PFSK-1 (cell line): ENCODE measurements around the gene MATN4.

Experiments
- FOXP2 ChIP-seq: optimal IDR thresholded peaks from 2 replicates; pipeline ENCODE3; 2011; ENCODE audit warnings: borderline replicate concordance, control low read depth, inconsistent platforms; ENCODE audit not compliant: insufficient read depth; ENCODE audit errors: extremely low read length, extremely low read depth
- POLR2AphosphoS5 ChIP-seq: IDR thresholded peaks from 2 replicates; pipeline ENCODE4 v1.6.1; 2012; ENCODE audit warnings: low read depth, mild to moderate bottlenecking, control low read depth, low read length, moderate library complexity
- SIN3A ChIP-seq: IDR thresholded peaks from 2 replicates; pipeline ENCODE4 v1.6.1; 2012; ENCODE audit warnings: mild to moderate bottlenecking, low read length, moderate library complexity, borderline replicate concordance; ENCODE audit not compliant: insufficient read depth
- TAF1 ChIP-seq: IDR thresholded peaks from 2 replicates; pipeline ENCODE4 v1.6.1; 2012; ENCODE audit warnings: low read length, control low read depth, borderline replicate concordance; ENCODE audit not compliant: insufficient read depth
- TF ChIP-seq, protein P1 (sequence below), 2 experiments: IDR thresholded peaks; 2 replicates each; pipeline versions ENCODE4 v1.6.1 to v1.8.0; 2011 to 2012; ENCODE audit warnings: low read depth in 2 of 2, low read length in 2 of 2, control low read depth in 1 of 2, inconsistent platforms in 1 of 2, mild to moderate bottlenecking in 1 of 2, moderate library complexity in 1 of 2; ENCODE audit not compliant: insufficient read depth in 1 of 2

MATN4 gene

DNA sequence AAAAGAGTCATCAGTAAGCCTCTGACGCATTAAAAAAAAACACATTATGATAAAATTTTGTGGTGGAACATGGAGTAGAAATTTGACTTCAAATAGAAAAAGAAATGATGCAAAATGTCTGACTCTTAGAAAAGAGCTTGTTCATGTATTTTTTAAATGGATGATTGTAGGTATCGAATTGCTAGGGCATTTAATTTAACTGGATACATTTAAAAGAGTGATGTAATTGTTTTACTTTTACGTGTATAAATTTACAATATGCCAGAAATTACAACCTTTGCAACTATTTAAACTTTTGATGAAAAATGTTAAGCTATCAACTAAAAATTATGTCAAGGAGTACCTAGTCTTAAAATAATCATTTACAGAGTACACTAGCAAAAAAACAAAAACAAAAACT is 44.6 kb upstream of the MATN4 start:
- TF ChIP-seq, protein P1, sequence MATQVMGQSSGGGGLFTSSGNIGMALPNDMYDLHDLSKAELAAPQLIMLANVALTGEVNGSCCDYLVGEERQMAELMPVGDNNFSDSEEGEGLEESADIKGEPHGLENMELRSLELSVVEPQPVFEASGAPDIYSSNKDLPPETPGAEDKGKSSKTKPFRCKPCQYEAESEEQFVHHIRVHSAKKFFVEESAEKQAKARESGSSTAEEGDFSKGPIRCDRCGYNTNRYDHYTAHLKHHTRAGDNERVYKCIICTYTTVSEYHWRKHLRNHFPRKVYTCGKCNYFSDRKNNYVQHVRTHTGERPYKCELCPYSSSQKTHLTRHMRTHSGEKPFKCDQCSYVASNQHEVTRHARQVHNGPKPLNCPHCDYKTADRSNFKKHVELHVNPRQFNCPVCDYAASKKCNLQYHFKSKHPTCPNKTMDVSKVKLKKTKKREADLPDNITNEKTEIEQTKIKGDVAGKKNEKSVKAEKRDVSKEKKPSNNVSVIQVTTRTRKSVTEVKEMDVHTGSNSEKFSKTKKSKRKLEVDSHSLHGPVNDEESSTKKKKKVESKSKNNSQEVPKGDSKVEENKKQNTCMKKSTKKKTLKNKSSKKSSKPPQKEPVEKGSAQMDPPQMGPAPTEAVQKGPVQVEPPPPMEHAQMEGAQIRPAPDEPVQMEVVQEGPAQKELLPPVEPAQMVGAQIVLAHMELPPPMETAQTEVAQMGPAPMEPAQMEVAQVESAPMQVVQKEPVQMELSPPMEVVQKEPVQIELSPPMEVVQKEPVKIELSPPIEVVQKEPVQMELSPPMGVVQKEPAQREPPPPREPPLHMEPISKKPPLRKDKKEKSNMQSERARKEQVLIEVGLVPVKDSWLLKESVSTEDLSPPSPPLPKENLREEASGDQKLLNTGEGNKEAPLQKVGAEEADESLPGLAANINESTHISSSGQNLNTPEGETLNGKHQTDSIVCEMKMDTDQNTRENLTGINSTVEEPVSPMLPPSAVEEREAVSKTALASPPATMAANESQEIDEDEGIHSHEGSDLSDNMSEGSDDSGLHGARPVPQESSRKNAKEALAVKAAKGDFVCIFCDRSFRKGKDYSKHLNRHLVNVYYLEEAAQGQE (IDR thresholded peaks at IDR 0.05; ENCODE audit: insufficient read depth in 1 of 2, low read depth in 2 of 2, low read length in 2 of 2), result no peak
- no peak for TF ChIP-seq SIN3A
- TF ChIP-seq TAF1, result no peak
- no peak for TF ChIP-seq FOXP2
- TF ChIP-seq POLR2AphosphoS5, result no peak

DNA sequence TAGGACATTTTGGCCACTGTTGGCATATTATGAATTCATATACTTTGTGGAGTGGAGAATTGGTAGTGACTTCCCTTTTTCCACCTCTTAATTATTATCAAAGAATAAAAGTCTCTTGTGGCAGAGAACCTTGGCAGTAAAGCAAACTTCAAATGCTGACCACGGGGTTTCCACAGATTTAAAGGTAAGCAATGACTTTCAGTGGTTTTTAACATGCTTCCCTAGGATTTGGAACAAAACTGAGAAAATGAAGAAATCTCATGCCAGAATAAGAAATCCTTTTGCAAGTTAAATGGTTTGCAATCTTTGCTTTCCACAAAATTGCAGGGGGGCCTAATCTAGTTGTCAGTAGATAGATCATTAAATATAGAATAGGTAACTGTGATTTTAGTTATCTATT is 42.1 kb upstream of the MATN4 start:
- TF ChIP-seq FOXP2, result no peak
- TF ChIP-seq TAF1, result no peak
- TF ChIP-seq, protein P1 (IDR thresholded peaks at IDR 0.05; ENCODE audit: insufficient read depth in 1 of 2, low read depth in 2 of 2, low read length in 2 of 2), result no peak
- TF ChIP-seq POLR2AphosphoS5, result no peak
- TF ChIP-seq SIN3A, result no peak

DNA sequence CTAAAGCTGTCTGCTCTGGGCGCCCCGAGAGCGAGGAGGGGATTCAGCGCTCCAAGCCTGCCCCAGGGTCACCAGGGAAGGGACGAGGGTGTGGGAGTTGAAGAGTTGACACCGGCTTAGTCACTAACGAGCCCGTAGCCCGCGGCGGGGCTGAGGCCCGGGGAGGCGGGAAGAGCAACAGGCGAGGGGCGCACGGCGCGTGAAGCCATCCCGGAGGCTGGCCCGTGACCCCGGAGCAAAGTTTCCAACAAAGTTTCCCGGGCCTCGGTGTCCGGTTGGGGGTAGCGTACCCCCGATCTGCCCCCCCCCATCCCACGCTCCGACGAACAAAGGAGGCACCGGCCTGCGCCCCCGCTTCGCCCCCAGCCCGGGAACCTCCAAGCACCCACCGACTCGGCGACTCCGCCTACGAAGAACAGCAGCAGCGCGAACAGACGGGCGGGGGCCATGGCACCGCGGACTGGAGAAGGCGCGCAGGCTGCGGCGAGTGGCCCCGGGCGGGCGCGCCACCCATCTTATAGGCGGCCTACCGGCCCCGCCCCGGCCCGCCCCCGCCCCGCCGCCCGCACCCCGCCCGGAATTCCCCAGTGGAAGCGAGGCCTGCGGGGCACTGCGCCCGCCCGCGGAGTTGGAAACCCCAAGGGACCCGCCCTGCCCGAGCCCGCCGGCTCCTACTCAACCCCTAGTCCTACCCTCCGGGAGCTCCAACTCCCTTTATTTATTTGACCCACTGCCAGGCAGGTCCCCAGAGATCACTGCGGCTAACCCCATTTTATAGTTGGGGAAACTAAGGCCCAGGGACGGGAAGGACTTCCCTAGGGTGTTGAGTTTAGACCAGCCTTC is 40.1 kb upstream of the MATN4 start, which contains the start of gene SDC4:
Gene SDC4, minus strand, starts transcription at position 489 of the 843 bp plus-strand sequence. Its CDS starts 40 bp downstream, at position 449.
- TF ChIP-seq, protein P1 (IDR thresholded peaks at IDR 0.05; ENCODE audit: insufficient read depth in 1 of 2, low read depth in 2 of 2, low read length in 2 of 2), result no peak
- TF ChIP-seq FOXP2 (no peak), POLR2AphosphoS5 (no peak), SIN3A (no peak), TAF1 (no peak)

DNA sequence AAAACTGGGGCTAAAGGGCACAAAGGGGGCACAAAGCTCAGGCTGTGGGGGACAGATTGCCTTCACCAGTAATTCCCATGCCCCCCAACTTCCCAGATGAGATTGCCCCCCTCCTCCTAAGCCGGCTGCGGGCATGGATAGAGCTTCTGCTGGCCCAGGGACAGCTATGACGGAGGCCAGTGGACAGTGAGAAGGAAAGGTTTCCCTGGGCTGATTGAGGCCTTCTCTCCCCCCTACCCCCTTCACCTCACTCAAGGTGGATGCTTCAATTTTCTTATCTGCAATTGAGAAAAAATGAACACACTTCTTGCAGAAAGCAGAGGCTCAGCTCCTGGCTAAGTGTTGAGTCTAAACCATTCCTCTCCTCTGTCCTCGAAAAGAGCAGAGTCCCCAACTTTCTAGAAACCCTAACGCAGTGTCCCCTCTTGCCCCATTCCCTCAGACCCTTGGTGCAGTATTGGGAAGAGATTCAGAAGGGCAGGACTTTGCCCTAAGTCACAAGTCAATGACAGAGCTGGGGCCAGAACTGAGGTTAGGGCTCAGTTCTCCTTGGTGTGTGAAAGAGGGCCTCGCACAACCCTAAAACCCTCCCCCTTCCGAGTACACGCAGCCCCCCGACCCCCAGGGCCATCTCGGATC is 39.3 kb upstream of the MATN4 start:
- TF ChIP-seq POLR2AphosphoS5, result no peak

DNA sequence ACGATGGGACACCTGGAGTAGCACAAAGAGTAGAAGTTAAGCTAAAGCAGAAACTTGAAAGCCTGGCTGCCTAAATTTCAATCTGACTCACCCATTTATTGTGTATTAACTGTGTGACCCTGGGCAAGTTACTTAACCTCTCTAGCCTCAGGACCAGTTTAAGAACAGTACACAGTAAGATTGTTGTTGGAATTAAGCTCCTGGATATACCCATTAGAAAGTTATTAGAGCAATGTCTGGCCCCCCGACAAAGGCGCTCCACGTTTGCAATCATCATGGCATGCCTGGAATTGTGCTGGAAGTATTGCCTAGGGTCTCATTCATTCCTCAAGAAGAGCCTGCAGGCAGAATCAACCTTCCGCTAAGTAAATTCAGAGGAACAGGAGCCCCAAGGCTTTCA is 38.8 kb upstream of the MATN4 start:
- no peak for TF ChIP-seq SIN3A
- TF ChIP-seq FOXP2, result no peak
- TF ChIP-seq, protein P1 (IDR thresholded peaks at IDR 0.05; ENCODE audit: insufficient read depth in 1 of 2, low read depth in 2 of 2, low read length in 2 of 2), result no peak
- TF ChIP-seq TAF1, result no peak
- no peak for TF ChIP-seq POLR2AphosphoS5
